NCI-H146 treated with DMSO at 0.1 percent for 48 hours (cell line): ENCODE results near the gene RNF220.
"Not testable (repeated sequence)": the region's sequence is repeated elsewhere in the genome, so short reads cannot be mapped to it uniquely, and the experiment has no call there.

Source experiments
- DNase-seq: peaks from one replicate; lab custom pipeline; 2025; ENCODE audit not compliant: unreplicated experiment; lab: John Stamatoyannopoulos, UW

Gene RNF220

DNA sequence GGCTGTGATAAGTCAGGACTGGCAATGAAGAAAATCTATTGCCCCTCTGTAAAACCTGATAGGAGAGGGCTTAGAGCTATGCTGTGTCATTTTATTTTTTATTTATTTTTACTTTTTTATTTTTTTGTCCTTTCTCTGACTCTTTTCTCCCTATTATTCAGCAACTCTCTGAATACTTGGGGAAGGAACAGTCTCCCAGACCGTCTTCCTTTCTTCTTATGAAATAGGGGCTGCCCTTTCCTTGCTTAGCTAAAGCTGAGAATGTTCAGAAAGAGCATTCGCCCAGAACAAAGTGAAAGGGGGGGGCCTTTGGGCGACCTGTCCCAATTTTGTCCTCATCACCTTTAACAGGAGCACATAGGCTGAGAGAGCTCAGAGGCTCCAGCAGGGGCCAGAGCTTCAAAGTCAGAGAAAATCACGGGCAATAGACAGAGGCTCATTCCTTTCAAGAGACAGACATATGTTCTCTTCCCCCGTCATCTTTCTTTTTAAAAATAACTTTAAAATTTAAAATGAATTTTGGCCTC, 80.9 kb downstream of the RNF220 start:
- no peak for DNase-seq

DNA sequence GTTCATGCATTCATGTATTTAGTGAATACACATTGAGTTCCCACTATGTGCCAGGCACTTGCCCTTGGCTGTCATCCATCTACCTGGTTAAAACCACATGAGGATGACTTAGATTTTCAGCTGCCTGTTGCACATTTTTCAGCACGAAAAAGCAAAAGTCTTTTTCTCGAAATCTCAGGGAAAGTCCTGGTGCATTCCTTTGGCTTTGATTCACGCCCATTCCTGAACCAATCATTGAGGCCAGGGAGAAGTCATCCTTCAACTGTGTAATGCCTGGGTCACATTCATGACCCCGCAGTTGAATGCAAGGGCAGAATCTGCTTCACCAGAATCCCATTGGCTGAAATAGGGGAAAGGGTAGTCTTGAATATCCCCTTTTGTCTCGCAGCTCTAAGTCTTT, 84.4 kb downstream of the RNF220 start:
- no peak for DNase-seq

DNA sequence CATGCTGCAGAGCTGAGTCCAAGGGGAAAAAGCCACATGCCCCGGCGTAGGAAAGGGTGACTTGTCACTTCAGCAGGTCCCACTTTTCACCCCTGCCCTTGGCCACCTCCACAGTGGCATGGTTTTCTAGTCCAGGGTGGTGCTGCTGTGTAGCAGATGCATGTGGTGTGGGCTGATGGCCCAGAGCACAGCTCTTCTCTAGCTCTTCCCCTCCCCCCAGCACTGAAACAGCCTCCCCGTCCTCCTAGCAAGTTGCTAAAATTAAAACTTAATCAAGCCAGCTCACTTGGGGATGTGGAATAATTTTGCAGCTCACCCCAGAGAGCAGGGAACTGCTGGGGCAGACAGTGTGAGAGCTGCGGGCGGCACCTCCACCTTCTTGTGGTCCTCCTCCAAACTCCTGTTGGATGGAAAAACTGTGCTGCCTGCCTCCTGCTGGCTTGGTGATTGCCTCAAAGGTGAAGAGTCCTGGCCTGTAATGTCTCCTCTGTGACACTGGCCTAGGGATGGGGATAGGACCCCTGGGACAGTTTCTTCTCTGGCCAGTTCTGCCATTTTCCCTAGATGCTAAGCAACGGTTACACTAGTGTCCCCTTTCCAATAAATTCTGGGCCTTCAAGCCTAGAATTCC, 91.6 kb downstream of the RNF220 start:
- no peak for DNase-seq

DNA sequence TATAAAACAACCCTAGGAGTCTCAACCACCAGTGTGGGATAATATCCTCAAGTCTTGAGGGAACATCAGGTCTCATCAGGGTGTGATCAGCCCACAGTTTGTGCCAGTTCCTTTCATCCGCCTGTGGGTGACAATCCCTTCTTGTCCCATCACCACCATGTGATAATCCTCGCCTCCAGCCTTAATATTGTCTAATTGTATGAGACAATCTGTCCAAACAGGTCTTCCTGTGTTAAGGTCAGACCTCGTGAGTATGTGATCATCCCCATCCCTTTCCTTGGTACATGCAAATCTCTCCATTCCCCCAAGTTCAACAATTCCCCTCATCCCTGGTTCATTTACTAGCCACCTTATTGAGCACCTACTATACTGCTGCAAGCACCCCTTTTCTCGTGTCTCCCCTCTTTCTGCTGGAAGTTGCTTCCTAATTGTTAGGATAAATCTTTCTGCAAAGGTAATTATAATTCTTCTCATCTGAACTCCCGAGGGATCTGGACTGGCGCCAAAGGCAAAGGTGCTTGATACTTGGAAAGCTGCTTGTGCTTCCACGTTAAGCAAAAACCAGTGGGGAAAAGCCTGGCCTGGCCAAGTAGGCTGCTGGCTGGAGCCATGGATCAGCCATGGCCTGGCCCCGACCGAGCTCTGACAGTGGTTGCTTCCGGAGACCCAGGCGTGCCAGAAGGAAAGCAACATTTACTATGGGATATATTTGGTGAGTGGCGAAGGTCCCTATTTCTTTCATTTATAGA, 92.5 kb downstream of the RNF220 start:
- DNase-seq, result no peak

DNA sequence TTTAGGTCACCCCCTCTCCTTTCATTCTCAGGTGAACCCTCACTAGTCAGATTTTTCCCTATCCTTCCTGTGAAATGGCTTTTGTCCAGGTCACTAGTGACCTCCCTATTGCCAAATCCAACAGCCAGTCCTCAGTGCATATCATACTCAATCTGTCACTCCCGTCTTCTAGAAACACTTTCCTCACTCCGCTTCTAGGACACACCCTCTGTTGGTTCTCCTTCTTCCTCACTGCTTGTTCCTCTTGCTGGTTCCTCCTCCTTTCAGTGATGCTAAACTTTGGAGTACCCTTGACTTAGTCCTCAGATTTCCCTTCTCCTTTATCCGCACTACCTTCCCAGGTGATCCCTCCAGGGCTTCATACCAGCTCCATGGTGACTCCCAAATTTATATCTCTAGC, 94.3 kb downstream of the RNF220 start:
- DNase-seq, result no peak

DNA sequence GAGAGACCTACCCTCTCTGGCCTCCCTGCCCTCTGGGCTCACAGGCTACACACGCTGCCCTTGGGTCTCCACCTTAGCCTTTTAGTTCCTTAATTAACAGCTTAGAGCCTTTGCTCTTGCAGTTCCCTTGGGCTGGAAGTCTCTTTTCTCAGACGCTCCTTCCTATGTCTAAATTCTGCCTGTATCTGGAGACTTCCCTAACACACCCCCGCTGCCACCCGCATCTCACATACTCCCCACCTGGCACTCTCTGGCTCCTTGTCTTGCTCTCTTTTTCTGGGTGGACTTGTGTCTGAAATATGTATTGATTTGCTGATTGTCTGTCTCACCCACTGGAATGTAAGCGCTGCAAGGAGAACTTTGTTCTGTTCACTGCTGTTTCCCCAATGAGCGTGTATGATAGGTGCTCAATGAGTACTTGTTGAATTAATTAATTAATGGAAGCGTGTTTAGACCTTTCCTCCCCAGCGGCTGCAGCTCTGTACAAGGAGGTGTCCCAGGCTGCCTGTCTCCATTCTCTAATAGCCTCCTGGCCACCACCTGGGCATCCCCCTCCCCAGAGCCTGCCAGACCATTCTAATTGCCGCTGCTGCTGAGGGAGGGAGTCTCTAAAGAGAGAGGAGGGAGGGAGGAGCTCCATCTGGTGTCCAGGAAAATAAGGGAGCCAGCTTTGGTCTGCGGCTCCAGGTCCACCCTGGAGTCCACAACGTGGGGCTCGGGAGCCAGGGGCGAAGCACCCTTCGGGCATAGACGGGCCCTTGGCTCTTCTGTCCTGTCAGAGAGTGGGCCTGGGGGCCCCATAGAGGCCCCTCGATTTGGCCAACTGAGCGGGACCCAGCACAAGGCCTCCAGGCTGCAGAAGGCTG, 95.4 kb downstream of the RNF220 start:
- DNase-seq, result peak; percentile 42

DNA sequence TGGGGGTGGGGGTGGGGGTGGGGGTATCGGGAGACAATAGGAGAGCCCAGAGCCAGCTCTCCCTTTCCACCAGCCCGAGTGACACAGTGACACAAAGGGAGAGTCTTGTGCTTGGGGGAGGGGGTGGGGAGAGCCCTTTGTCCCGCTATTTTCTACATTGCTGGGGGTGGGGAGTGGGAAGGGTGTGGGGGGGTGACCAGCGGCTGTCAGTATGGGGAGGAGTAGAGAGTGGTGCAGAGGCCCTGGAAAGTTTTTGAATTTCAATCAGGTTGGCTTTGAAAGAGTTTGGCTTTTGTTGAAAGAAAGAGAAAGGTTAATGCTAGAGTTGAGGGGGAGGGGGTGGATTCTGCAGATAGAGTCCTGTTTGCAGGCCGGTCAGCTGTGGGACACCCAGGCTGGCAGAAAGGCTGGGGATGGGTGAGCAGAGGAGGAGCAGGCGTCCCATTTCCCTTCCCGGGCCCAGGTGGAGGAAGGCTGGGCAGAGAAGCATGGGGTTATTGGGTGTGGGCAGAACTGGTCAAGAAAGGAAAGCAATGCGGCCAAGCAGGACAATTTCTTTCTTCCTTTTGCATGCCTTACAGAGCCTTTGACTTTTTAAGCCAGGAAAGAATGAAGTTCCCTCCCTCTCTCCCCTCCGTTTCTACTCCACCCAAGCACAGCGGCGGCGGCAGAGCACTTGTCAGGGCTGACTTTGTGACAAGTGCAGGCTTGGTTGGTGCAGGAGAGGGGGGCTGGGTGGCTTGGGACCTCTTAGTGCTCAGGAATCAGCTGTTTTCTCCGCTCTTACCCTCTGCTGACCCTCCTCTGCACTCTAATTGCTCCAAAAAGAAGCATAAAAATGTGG, 96.2 kb downstream of the RNF220 start:
- no peak for DNase-seq

DNA sequence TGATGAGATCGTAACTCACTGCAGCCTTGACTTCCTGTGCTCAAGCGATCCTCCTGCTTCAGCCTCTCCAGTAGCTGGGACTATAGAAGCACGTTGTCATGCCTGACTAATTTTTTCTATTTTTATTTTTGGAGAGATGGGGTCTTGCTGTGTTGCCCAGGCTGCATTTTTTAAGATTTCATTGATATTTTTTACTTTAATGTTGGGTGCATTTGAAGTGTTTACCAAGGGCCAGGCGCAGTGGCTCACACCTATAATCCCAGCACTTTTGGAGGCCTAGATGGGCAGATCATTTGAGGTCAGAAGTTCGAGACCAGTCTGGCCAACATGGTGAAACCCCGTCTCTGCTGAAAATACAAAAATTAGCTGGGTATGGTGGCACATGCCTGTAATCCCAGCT, 97.8 kb downstream of the RNF220 start:
- DNase-seq, result not testable (repeated sequence)

DNA sequence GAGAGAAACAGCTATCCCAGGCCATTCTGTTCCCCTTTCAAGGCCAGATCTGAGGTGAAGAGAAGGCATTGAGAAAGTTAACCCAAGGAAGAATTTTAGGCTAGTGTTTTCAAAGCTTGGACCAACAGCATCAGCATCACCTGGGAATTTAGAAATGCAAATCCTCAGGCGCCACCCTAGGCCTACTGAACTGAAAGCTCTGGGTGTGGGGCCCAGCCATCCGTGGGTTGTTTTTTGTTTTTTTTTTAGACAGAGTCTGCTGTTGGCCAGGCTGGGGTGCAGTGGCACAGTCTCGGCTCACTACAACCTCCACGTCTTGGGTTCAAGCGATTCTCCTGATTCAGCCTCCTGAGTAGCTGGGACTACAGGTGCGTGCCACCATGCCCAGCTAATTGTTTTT, 98.6 kb downstream of the RNF220 start:
- no peak for DNase-seq

DNA sequence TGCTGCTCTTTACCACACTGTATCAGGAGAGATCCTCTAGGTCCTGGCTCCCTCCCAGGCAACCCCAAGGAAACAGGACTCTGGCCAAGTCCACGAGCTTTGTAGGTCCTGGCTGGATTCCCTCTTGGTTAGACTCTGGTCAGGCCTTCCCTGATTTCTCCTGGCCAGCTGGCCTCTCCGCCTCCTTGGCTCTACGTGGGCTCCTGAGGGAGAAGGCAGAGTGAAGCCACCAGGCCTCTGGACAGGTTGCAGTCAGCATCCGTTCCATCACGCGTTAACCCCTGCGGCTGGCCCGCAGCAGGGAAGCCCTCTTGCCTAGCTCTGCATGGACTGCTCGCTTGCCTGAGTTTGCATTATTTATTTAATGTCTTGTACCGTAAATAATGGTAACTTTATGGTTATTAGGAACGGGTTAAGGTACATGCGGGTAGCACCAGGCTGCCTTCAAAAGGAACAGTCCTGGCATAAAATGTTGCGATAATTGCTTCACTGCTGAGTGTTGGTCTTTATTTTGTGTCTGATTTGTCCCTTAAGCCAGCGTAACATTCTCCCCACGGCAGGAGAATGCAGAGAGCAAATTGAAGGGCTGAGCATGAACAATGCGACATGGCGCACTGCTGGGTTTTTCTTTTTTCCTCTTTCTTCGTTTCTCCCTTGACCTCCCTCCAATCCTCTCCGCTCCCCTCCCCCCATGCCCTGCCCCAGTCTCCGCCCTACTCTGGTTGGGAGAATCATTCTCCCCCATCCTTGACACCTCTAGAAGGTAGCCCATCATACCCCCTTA, 100.3 kb downstream of the RNF220 start:
- no peak for DNase-seq

DNA sequence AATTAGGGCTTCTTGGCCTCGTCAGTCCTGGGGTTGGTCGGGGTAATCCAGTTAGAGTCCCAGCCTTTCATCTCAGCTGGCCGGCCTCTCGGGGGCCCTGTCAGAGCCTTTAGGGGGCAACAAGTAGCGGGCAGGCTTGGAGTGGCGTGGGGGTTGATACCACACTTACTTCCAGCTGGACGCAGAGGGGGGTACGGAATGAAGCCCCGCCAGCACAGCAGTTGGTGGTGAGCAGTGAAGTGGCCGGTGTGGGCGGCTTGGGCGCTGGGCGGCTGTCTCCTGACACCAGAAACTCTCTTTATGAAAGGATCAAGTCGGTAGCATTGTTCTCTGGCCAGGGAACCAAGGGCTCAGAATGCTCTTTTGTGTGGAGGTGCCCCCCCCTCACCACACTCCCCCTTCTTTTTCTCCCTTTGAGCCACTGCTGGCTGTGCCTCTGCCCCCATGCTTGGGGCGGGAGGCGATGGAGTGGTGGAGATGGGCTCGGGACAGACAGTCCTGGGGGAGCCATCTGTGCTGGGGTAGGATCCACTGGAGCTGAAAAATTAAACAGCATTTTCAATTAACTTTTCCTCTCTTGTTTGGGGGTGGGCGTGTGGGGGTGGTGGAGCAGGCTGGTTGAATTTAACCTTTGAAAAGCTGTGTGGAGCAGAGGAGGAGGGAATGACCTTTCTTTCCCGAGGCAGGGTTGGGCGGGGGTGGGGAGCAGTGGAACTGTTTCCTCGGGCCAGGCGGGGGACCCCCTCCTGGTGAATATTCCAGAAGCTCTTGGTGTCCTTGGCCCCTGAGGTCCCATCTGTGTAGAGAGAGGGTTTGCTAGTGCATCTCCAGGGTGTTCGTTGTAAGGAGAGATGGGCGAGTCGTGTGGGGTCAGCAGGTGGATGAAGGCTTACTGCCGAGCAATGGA, 102.7 kb downstream of the RNF220 start:
- no peak for DNase-seq

DNA sequence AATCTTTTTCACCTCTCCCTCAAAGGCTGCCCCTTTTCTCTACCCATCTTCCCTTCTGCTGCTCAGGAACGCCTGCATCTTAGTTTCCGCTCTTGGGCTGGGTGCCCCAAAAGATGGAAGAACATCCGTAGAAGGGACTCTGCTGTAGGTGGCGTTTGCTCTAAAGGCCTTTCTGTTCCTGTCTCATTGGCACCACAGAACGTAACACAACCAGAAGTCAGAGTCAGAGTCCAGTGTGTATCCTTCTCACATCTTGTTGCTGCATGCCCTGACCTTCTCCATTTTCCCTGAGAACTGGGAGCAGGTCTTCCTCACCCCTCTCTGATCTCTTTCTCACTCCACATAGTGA, 103.3 kb downstream of the RNF220 start:
- DNase-seq, result no peak

DNA sequence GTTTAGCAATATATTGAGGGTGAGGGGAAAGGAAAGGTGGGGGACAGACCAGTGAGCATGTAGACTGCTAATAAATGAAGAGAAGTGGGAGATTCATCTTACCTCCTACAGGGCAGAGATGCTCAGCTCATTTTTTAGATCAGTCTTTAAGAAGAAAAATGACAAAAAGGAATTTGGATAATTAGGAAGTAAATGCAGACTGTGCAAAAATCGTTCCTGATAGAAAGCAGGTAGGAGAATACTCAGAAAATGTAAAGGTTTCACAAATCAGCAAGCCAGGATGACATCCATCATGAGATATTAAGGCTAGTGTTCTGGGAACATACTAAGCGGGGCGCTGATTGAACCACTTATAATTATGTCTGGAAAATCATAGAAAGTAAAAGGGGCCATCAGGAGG, 106.3 kb downstream of the RNF220 start:
- no peak for DNase-seq

DNA sequence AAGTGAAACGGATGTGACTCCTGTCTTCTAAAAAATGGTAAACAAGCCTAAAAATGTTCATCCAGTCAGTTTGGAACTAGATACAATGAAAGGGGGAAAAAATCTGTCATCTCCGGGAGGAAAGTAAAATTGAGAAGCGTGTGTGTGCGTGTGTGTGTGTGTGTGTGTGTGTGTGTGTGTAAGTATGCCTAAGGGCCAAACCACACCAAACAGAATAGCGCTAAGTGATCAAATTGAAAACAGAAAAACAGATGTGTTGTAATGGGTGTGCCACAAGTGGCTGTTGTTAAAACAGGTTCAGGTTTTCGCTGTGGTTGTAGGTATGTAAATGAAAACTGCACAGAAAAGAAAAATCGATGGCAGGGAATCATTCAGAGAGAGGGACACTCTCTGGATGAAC, 106.7 kb downstream of the RNF220 start:
- DNase-seq, result no peak

DNA sequence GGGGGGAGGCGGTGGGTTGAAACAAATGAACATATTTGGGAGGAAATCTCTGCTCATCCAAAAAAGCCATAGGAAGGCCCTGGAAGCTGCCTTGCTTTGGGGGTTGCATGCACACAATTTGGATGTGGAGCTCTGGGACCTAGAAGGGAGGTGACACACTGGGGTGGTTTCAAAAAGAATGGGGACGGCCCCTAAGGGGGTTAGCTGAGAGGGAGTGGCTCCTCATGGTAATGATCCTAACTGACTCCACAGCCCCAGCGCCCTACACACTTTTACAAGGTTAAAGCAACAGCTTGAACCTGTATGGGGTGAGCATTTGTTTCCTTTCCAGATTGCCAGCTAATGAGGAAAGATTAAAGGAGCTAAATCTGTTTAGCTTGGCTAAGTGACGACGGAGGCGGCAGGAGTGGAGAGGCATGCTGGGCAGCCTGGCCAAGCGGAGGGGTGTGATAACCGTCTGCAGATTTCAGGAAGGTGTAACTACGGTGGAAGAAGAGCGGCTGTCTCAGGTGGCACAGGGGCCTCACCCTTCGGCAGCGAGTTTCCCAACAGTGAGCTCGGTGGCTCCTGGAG, 107.3 kb downstream of the RNF220 start:
- DNase-seq, result no peak

DNA sequence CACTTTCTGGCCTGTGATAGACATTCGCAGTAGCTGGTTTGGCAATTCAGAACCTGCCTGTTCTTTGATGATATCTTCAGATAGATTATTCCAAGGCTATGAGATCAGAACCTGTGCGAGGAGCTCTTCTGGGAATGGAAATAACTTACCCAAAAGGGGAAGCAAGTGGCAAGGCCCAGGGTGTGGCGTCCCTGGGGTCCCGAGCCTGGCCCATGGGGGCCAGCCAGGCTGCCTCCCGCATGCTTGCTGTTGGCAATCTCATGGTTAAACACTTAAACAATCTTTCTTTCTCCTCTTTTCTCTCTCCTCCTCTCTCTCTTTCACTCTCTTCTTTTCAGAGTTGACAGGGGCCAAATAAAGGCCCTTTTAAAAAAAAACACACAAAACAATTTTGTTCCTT, 108.1 kb downstream of the RNF220 start:
- DNase-seq, result no peak

DNA sequence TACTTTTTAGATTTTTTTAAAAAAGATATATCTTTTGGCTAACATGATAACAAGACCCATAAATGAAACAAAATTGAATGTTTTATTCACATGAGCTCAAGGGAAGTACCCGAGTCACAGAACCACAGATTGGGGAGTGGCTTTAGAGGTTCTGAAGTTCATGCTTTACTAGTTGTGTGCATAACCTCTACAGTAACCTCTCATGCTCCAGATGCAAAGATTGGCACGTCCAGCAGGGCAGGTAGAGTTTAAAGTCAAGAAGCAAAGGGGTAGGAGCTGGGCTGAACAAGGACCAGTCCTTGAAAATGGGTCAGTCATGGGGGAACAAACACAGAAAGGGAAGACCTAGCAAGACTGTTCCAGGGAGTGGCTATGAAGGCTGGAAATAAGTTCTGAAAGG, 109.6 kb downstream of the RNF220 start:
- no peak for DNase-seq

DNA sequence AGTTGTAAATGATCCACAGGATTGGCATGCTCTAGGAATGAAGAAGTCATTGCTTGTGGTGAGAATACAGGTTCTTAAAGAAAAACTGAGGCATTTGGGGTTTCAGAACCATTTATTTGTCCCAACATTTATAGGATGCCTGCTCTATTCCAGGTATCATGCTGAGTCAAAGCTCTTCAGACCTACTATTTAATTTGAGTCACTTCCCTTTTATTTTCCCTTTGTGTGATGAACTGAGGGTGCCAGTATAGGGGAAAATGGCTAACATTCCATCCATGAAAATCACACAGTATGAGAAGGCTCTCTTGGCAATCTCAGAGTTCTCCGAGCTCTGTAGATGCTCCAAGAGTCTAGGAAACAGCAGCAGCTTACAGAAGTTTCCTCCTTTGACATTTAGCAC, 110.4 kb downstream of the RNF220 start:
- no peak for DNase-seq
